Spleen (tissue), 11 donors: Measurements from ENCODE around the gene ZNF431. TPM values are rescaled to one million over a fixed set of nuclear protein-coding genes. Genes with fewer than 3 reads are reported as not detected.
"Not testable (repeated sequence)": the region's sequence is repeated elsewhere in the genome, so short reads cannot be mapped to it uniquely, and the experiment has no call there.

Experiments
- DNase-seq: peaks from one replicate; pipeline ENCODE4 v3.0.0-alpha.2; 2020
- H3K27ac ChIP-seq, 8 donors: fragments of 200-600 bp; sonication (generic) in 7 of 8; 1 replicate in 4 of 8; 2 replicates in 4 of 8; pipeline versions ENCODE4 v1.5.0 to v1.8.0; 2016 to 2021; ENCODE audit warnings: inconsistent platforms in 4 of 8, mild to moderate bottlenecking in 4 of 8, moderate library complexity in 1 of 8
- H3K27me3 ChIP-seq, 7 donors: fragments of 200-600 bp; sonication (generic) in 6 of 7; replicated peaks in 1 of 7; 1 replicate in 4 of 7; 2 replicates in 3 of 7; pipeline versions ENCODE4 v1.5.0 to v1.8.0; 2016 to 2021; ENCODE audit warnings: inconsistent platforms in 3 of 7, mild to moderate bottlenecking in 1 of 7
- H3K36me3 ChIP-seq, 6 donors: fragments of 200-600 bp; sonication (generic) in 5 of 6; 1 replicate in 4 of 6; 2 replicates in 2 of 6; pipeline versions ENCODE4 v1.5.0 to v1.8.0; 2016 to 2021; ENCODE audit warnings: inconsistent platforms in 2 of 6
- H3K4me1 ChIP-seq, 6 donors: fragments of 200-600 bp; sonication (generic) in 5 of 6; 1 replicate in 3 of 6; 2 replicates in 3 of 6; pipeline versions ENCODE4 v1.5.0 to v1.8.0; 2016 to 2021; ENCODE audit warnings: inconsistent platforms in 3 of 6
- H3K4me3 ChIP-seq, 8 donors: fragments of 200-600 bp; sonication (generic) in 7 of 8; 1 replicate in 4 of 8; 2 replicates in 4 of 8; pipeline versions ENCODE4 v1.5.0 to v1.8.0; 2016 to 2021; ENCODE audit warnings: inconsistent platforms in 4 of 8, mild to moderate bottlenecking in 4 of 8, moderate library complexity in 2 of 8
- H3K9me3 ChIP-seq, 8 donors: fragments of 200-600 bp; sonication (generic) in 7 of 8; 1 replicate in 4 of 8; 2 replicates in 4 of 8; pipeline versions ENCODE4 v1.5.0 to v1.8.0; 2016 to 2021; ENCODE audit warnings: inconsistent platforms in 4 of 8
- POLR2A ChIP-seq, 3 donors: fragments of 450-650 bp; IDR thresholded peaks; one replicate each; pipeline ENCODE4 v1.5.1; 2017; ENCODE audit warnings: antibody characterized with exemption in 3 of 3, mild to moderate bottlenecking in 1 of 3
- POLR2AphosphoS5 ChIP-seq, 3 donors: sonication (generic); formaldehyde crosslinking; IDR thresholded peaks; one replicate each; pipeline ENCODE4 v1.5.1; 2017; ENCODE audit warnings: antibody characterized with exemption in 3 of 3
- WGBS, 5 donors: extraction: QIAGEN DNeasy Blood & Tissue Kit in 3 of 5; methylation state at CpG; one replicate each; pipeline versions ENCODE4 v1.1.5 to v1.1.7; 2013 to 2018; 5-methylcytosine and 5-hydroxymethylcytosine counted together
- intact Hi-C: fragments of 100-400 bp; cut with DNase I; formaldehyde crosslinking; loops from one replicate; pipeline ENCODE4 v1.15.0; 2023; ENCODE audit warnings: low total_unique reads
- polyA plus RNA-seq, 3 donors: library from polyadenylated mRNA; stranded (reverse); fragments of 200-250 nt; gene quantifications; one replicate each; pipeline ENCODE4 v1.2.1, GENCODE V29; 2013
- total RNA-seq, 7 donors: library from RNA; depleted of rRNA in 3 of 7; stranded (reverse); fragments of >200 nt in 3 of 7; fragmentation: NEBNext Ultra II Directional in 4 of 7; extraction: Animal tissue kit (Norgen Biotek cat#: 25700) in 4 of 7; gene quantifications; one replicate each; pipeline versions ENCODE4 v1.1.0 to v1.2.1, GENCODE V29; 2016 to 2021
- TF ChIP-seq, protein P1 (sequence below), 11 experiments: fragments of 200-600 bp in 7 of 11; fragments of 450-650 bp in 4 of 11; sonication (generic) in 4 of 11; IDR thresholded peaks in 8 of 11; conservative IDR thresholded peaks in 3 of 11; 1 replicate in 7 of 11; 2 replicates in 4 of 11; pipeline versions ENCODE4 v1.4.0 to v1.8.0; 2016 to 2021; ENCODE audit warnings: antibody characterized with exemption in 11 of 11, inconsistent platforms in 4 of 11, mild to moderate bottlenecking in 1 of 11
- donor health status: healthy with polysubstance abuse.
- donor health status: DM: no; HTN: no; CAD: no; lungs with moderate emphysema.
- donor health status: DM: no; HTN: no; CAD: no.
- donor health status: Bipolar disorder and iron deficiency.
- donor health status: healthy.
- donor health status: DM: no; HTN: no; CAD: no.
- donor health status: DM: yes; HTN: yes; CAD: no.

Gene ZNF431
- total and polyA plus RNA-seq, 10 donors = 8.8 to 33.5 (median 20.9) TPM

DNA sequence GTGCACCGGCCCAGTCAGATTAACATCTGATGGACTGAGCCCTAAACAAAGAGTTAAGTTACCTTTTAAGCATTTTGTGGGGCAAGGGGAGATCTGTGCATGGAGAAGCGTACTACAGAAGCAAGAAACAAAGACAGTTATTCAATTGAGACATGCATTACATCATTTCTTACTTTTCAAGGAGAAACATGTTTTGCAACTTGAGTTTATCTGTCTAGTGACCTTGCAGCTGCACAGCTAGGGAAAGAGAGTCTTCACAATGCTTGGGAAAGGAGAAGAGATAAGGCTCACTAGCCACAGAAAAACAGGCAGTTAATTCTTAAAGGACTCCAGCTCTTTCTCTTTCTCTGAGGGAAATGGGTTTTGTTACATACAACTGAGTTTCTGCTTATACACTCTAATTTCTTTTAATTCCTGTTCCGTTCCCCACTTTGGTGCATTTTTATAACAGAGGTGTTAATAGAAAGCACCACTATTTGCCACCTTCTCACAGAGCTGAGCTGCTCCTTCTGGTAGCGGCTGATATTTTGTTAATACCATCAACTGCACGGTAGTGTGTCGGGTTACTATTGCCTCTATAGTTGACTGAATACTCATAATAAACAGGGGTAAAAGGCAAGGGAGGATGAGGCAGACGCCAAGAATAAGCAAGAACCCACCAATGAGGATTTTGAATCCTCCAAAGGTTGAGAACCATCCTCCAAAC is 55.9 kb downstream of the ZNF431 start:
- TF ChIP-seq POLR2A (IDR thresholded peaks at IDR 0.05) (no peak), POLR2AphosphoS5 (IDR thresholded peaks at IDR 0.05) (no peak)
- TF ChIP-seq, protein P1, sequence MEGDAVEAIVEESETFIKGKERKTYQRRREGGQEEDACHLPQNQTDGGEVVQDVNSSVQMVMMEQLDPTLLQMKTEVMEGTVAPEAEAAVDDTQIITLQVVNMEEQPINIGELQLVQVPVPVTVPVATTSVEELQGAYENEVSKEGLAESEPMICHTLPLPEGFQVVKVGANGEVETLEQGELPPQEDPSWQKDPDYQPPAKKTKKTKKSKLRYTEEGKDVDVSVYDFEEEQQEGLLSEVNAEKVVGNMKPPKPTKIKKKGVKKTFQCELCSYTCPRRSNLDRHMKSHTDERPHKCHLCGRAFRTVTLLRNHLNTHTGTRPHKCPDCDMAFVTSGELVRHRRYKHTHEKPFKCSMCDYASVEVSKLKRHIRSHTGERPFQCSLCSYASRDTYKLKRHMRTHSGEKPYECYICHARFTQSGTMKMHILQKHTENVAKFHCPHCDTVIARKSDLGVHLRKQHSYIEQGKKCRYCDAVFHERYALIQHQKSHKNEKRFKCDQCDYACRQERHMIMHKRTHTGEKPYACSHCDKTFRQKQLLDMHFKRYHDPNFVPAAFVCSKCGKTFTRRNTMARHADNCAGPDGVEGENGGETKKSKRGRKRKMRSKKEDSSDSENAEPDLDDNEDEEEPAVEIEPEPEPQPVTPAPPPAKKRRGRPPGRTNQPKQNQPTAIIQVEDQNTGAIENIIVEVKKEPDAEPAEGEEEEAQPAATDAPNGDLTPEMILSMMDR (IDR thresholded peaks at IDR 0.05 in 8 of 11, conservative IDR thresholded peaks at IDR 0.05 in 3 of 11) = no peak
- Histone ChIP-seq H3K27ac (no peak overlapping the region), H3K4me1 (no peaks in the 10 kb centered on the region), H3K27me3 (no peaks in the 10 kb centered on the region), H3K4me3 (no peak overlapping the region), H3K9me3 (peaks cover 0 to 23% (median 7%) of the 10 kb centered on the region in 8 donors), H3K36me3 (no peaks in the 10 kb centered on the region)
- WGBS, 5 donors = 45 to 81% (median 62%) methylated on average over 7 of the region's 7 CpGs
- DNase-seq = no peak
- intact Hi-C loops = no loop called here

DNA sequence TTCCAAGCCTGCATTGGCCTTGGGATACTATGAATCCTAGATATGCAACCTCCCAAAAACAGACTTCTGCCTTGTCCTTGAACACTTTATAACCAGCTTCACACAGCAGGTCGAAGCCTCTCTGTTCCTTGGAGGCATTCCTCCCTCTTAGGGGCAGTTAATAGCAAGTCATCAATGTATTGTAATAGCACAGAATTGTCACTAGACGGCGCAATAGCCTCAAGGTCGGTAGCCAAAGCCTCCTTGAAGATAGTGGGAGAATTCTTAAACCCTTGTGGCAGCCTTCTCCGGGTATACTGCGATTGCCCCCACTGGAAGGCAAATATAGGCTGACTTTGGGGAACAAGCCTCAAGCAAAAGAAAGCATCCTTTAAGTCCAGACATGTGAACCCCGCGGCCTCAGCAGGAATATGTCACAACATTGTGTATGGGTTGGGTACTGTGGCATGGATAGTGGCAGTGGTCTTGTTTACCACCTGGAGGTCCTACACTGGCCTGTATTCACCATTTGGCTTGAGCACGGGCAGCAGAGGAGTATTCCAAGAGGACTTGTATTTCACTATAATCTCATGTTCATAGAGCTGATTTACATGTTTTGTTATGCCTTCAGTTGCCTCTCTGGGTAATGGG is 61.1 kb downstream of the ZNF431 start:
- no peak overlapping the region for H3K27ac ChIP-seq
- TF ChIP-seq, protein P1 (IDR thresholded peaks at IDR 0.05 in 8 of 11, conservative IDR thresholded peaks at IDR 0.05 in 3 of 11) = peak in 9 of 11 experiments; percentile 27 to 73 (median 53)
- TF ChIP-seq POLR2AphosphoS5 (IDR thresholded peaks at IDR 0.05) = no peak
- no peak for TF ChIP-seq POLR2A (IDR thresholded peaks at IDR 0.05)
- no peaks in the 10 kb centered on the region for H3K4me1 ChIP-seq
- H3K4me3 ChIP-seq = no peak overlapping the region
- no peak for DNase-seq
- H3K9me3 ChIP-seq = no peaks in the 10 kb centered on the region
- intact Hi-C loops = loop anchor here (10.0 kb wide), 1 partner anchor 262 kb away; no protein-coding TSS in a partner anchor
- WGBS, 5 donors = 38 to 46% (median 41%) methylated on average over 9 of the region's 9 CpGs
- H3K27me3 ChIP-seq = no peaks in the 10 kb centered on the region
- no peaks in the 10 kb centered on the region for H3K36me3 ChIP-seq

DNA sequence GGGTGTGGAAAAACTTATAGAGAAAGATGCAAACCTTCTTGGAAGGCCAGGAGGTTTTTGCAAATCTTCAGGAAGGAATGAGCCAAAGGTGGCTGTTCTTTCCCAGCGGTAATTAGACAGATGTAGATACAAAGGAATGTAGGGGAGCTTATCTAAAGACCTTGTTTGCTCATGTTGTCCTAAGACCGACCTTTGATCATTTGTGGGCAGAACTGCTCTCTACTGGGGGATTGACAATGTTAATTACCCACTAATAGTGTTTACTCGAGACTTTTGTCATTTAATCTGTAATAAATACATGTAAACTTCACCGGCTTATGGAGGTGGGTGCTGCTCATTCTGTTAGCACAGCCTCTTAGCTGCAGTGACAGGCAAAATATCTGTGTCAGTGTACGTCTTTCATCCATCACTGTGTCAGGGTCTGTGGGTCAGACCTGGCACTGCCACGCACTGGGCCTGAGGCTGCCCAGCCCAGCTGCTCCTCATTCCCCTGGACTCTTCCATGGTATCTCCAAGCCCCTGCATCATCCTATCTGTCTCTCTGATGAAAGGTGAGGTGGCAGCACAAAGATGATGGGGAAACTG is 68.3 kb downstream of the ZNF431 start:
- no peak overlapping the region for H3K4me3 ChIP-seq
- H3K9me3 ChIP-seq = peaks cover 0 to 10% (median 0%) of the 10 kb centered on the region in 8 donors
- intact Hi-C loops = no loop called here
- no peaks in the 10 kb centered on the region for H3K36me3 ChIP-seq
- no peak for TF ChIP-seq POLR2A (IDR thresholded peaks at IDR 0.05)
- TF ChIP-seq, protein P1 (IDR thresholded peaks at IDR 0.05 in 8 of 11, conservative IDR thresholded peaks at IDR 0.05 in 3 of 11) = no peak
- no peak for TF ChIP-seq POLR2AphosphoS5 (IDR thresholded peaks at IDR 0.05)
- DNase-seq = no peak
- H3K27ac ChIP-seq = no peak overlapping the region
- 43 to 51% (median 48%) methylated on average over 6 of the region's 6 CpGs for WGBS, 5 donors
- H3K27me3 ChIP-seq = no peaks in the 10 kb centered on the region
- no peaks in the 10 kb centered on the region for H3K4me1 ChIP-seq

DNA sequence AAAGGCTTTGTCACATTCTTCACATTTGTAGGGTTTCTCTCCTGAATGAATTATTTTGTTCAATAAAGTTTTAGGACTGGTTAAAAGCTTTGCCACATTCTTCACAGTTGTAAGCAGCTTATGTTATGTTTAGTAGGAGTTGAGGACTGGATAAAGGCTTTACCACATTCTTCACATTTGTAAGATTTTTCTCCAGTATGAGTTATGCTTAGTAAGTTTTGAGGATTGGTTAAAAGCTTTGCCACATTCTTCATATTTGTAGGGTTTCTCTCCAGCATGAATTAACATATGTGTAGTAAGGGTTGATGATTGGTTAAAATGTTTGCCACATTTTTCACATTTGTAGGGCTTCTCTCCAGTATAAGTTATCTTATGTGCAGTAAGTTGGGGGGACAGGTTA is 79.9 kb downstream of the ZNF431 start:
- Histone ChIP-seq H3K9me3 (peaks cover 0 to 23% (median 0%) of the 10 kb centered on the region in 8 donors), H3K4me1 (no peaks in the 10 kb centered on the region), H3K4me3 (no peak overlapping the region), H3K27me3 (no peaks in the 10 kb centered on the region), H3K27ac (no peak overlapping the region), H3K36me3 (no peaks in the 10 kb centered on the region)
- intact Hi-C loops = no loop called here
- DNase-seq = no peak
- TF ChIP-seq POLR2A (IDR thresholded peaks at IDR 0.05) = no peak
- TF ChIP-seq POLR2AphosphoS5 (IDR thresholded peaks at IDR 0.05) = no peak
- TF ChIP-seq, protein P1 (IDR thresholded peaks at IDR 0.05 in 8 of 11, conservative IDR thresholded peaks at IDR 0.05 in 3 of 11) = no peak

DNA sequence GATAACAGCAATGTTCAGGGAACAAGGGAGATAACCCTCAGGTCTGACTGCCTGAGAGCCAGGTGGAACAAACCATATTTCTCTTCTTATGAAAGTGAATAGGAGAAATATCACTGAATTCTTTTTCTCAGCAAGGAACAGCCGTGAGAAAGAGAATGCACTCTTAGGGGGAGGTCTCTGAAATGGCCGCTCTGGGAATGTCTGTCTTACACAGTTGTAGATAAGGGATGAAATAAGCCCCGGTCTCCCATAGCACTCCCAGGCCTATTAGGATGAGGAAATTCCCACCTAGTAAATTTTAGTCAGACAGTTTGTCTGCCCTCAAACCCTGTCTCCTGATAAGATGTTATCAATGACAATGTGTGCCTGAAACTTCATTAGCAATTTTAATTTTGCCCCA is 88.1 kb downstream of the ZNF431 start:
- WGBS, 5 donors = 76 to 91% (median 78%) methylated on average over 3 of the region's 3 CpGs
- H3K27ac ChIP-seq, DNase-seq, intact Hi-C loops, H3K4me1 ChIP-seq, H3K27me3 ChIP-seq, H3K36me3 ChIP-seq, H3K4me3 ChIP-seq: not testable (repeated sequence)
- H3K9me3 ChIP-seq = peaks cover 8 to 73% (median 42%) of the 10 kb centered on the region in 8 donors
